Neural cell (in vitro differentiated cells): ENCODE data around the gene NPR2.

ENCODE experiments used
- EP300 ChIP-seq: fragments of 450-650 bp; conservative IDR thresholded peaks from 2 replicates; pipeline ENCODE4 v1.6.1; 2014; ENCODE audit warnings: antibody characterized with exemption, mild to moderate bottlenecking, moderate library complexity; ENCODE audit not compliant: poor library complexity, severe bottlenecking
- EZH2 ChIP-seq: fragments of 200-600, 300-800 bp; shearing (Covaris generic), sonication (generic); IDR thresholded peaks from 2 replicates; pipeline ENCODE4 v1.6.1; 2014; ENCODE audit warnings: antibody characterized with exemption, low read length, borderline replicate concordance, mild to moderate bottlenecking; ENCODE audit not compliant: insufficient read depth, poor library complexity, severe bottlenecking
- MXI1 ChIP-seq: fragments of 450-650 bp; conservative IDR thresholded peaks from 2 replicates; pipeline ENCODE4 v1.6.1; 2014; ENCODE audit warnings: antibody characterized with exemption, mild to moderate bottlenecking; ENCODE audit not compliant: poor library complexity, severe bottlenecking
- POLR2AphosphoS5 ChIP-seq: IDR thresholded peaks from 2 replicates; pipeline ENCODE4 v1.6.1; 2012
- RAD21 ChIP-seq: fragments of 450-650 bp; conservative IDR thresholded peaks from 2 replicates; pipeline ENCODE4 v1.6.1; 2014; ENCODE audit warnings: antibody characterized with exemption, mild to moderate bottlenecking, moderate library complexity
- SMC3 ChIP-seq: fragments of 450-650 bp; conservative IDR thresholded peaks from 2 replicates; pipeline ENCODE4 v1.6.1; 2014; ENCODE audit warnings: antibody characterized with exemption, mild to moderate bottlenecking, moderate library complexity; ENCODE audit not compliant: poor library complexity
- TAF1 ChIP-seq: IDR thresholded peaks from 2 replicates; pipeline ENCODE4 v1.6.1; 2012; ENCODE audit warnings: low read depth
- TF ChIP-seq, protein P1 (sequence below): fragments of 450-650 bp; IDR thresholded peaks from 2 replicates; pipeline ENCODE4 v1.5.1; 2014; ENCODE audit warnings: antibody characterized with exemption, mild to moderate bottlenecking, moderate library complexity; ENCODE audit not compliant: poor library complexity, severe bottlenecking
- TF ChIP-seq, protein P2 (sequence below): IDR thresholded peaks from 2 replicates; pipeline ENCODE4 v1.6.1; 2012; ENCODE audit warnings: borderline replicate concordance

- TF ChIP-seq, protein P1, sequence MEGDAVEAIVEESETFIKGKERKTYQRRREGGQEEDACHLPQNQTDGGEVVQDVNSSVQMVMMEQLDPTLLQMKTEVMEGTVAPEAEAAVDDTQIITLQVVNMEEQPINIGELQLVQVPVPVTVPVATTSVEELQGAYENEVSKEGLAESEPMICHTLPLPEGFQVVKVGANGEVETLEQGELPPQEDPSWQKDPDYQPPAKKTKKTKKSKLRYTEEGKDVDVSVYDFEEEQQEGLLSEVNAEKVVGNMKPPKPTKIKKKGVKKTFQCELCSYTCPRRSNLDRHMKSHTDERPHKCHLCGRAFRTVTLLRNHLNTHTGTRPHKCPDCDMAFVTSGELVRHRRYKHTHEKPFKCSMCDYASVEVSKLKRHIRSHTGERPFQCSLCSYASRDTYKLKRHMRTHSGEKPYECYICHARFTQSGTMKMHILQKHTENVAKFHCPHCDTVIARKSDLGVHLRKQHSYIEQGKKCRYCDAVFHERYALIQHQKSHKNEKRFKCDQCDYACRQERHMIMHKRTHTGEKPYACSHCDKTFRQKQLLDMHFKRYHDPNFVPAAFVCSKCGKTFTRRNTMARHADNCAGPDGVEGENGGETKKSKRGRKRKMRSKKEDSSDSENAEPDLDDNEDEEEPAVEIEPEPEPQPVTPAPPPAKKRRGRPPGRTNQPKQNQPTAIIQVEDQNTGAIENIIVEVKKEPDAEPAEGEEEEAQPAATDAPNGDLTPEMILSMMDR: no peak
- TF ChIP-seq EZH2 (no peak), SMC3 (no peak), POLR2AphosphoS5 (no peak), RAD21 (no peak), EP300 (no peak), TAF1 (no peak), MXI1 (no peak)
- TF ChIP-seq, protein P2, sequence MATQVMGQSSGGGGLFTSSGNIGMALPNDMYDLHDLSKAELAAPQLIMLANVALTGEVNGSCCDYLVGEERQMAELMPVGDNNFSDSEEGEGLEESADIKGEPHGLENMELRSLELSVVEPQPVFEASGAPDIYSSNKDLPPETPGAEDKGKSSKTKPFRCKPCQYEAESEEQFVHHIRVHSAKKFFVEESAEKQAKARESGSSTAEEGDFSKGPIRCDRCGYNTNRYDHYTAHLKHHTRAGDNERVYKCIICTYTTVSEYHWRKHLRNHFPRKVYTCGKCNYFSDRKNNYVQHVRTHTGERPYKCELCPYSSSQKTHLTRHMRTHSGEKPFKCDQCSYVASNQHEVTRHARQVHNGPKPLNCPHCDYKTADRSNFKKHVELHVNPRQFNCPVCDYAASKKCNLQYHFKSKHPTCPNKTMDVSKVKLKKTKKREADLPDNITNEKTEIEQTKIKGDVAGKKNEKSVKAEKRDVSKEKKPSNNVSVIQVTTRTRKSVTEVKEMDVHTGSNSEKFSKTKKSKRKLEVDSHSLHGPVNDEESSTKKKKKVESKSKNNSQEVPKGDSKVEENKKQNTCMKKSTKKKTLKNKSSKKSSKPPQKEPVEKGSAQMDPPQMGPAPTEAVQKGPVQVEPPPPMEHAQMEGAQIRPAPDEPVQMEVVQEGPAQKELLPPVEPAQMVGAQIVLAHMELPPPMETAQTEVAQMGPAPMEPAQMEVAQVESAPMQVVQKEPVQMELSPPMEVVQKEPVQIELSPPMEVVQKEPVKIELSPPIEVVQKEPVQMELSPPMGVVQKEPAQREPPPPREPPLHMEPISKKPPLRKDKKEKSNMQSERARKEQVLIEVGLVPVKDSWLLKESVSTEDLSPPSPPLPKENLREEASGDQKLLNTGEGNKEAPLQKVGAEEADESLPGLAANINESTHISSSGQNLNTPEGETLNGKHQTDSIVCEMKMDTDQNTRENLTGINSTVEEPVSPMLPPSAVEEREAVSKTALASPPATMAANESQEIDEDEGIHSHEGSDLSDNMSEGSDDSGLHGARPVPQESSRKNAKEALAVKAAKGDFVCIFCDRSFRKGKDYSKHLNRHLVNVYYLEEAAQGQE: no peak
These were observed 45.2 kb downstream of the NPR2 start for GRCh38 chr9:35836595-35836994.
